ENCODE data around the gene CDH13. TPM values are rescaled to one million over a fixed set of nuclear protein-coding genes. Genes with fewer than 3 reads are reported as not detected.

The CDH13 gene
- total and polyA plus RNA-seq, 2 of the 8 experiments (the other 6 are each of a cell fraction or from before 2014, with no cell fraction given), result 2.3 to 2.4 TPM

- Histone ChIP-seq H3K4me2 (ENCODE audit: insufficient read depth in 1 of 2, low read depth in 2 of 2, low read length in 2 of 2) (no peak overlapping the region), H3K4me3 (ENCODE audit: extremely low read depth in 1 of 4, insufficient read depth in 2 of 4, low read depth in 3 of 4, low read length in 4 of 4) (no peak overlapping the region), H2AFZ (ENCODE audit: low read length) (no peak overlapping the region), H3K4ac (replicated peaks; ENCODE audit: insufficient read length, low read depth, low read length) (no peak overlapping the region), H2AK5ac (ENCODE audit: low read depth, low read length) (no peak overlapping the region), H4K8ac (ENCODE audit: extremely low read depth, insufficient read depth, low read length) (no peak overlapping the region), H3K23ac (ENCODE audit: insufficient read length) (no peak overlapping the region), H3K9me3 (ENCODE audit: insufficient read depth in 2 of 2, low read depth in 1 of 2, low read length in 1 of 2) (no peaks in the 10 kb centered on the region), H2BK120ac (replicated peaks; ENCODE audit: low read depth, low read length) (no peak overlapping the region), H3K36me3 (ENCODE audit: control insufficient read depth in 2 of 4, insufficient read depth in 4 of 4, low read length in 3 of 4) (no peaks in the 10 kb centered on the region), H4K20me1 (replicated peaks in 1 of 2; ENCODE audit: control insufficient read depth in 1 of 2, insufficient read depth in 2 of 2, low read length in 2 of 2) (no peaks in the 10 kb centered on the region), H3K23me2 (ENCODE audit: low read depth, low read length) (no peaks in the 10 kb centered on the region), H4K5ac (ENCODE audit: insufficient read length, low read depth, low read length) (no peak overlapping the region), H4K91ac (replicated peaks; ENCODE audit: insufficient read length, low read length) (no peak overlapping the region), H3K27ac (ENCODE audit: low read depth, low read length) (no peak overlapping the region), H3K79me1 (ENCODE audit: low read depth, low read length) (no peaks in the 10 kb centered on the region), H3K4me1 (replicated peaks in 1 of 4; ENCODE audit: control insufficient read depth in 3 of 4, insufficient read depth in 4 of 4, low read length in 3 of 4) (no peaks in the 10 kb centered on the region), H3K27me3 (replicated peaks in 1 of 4; ENCODE audit: control insufficient read depth in 3 of 4, extremely low read depth in 1 of 4, insufficient read depth in 3 of 4, low read length in 3 of 4) (no peaks in the 10 kb centered on the region), H3K18ac (ENCODE audit: extremely low read depth, low read length) (no peak overlapping the region), H3K9ac (replicated peaks in 1 of 4; ENCODE audit: extremely low read depth in 1 of 4, low read depth in 3 of 4, low read length in 3 of 4) (no peak overlapping the region), H2BK15ac (ENCODE audit: low read length) (no peak overlapping the region), H3K79me2 (ENCODE audit: control insufficient read depth in 1 of 2, insufficient read depth in 2 of 2, low read length in 2 of 2) (no peaks in the 10 kb centered on the region), H3K14ac (ENCODE audit: insufficient read length) (no peak overlapping the region), H3K56ac (replicated peaks; ENCODE audit: insufficient read length, low read depth, low read length) (no peak overlapping the region), H2BK5ac (ENCODE audit: low read depth, low read length) (no peak overlapping the region), H2BK20ac (ENCODE audit: low read length) (no peak overlapping the region), H2BK12ac (ENCODE audit: low read depth, low read length) (no peak overlapping the region)
- no peak for TF ChIP-seq CREB1 (IDR thresholded peaks at IDR 0.05)
- TF ChIP-seq CEBPB (IDR thresholded peaks at IDR 0.05; ENCODE audit: low read depth, low read length), result no peak
- no peak for DNase-seq (ENCODE audit: low read depth in 1 of 2, low spot score in 2 of 2)
- POLR2A ChIA-PET (ENCODE audit: partially characterized antibody), result no interaction called here
- no peak for FAIRE-seq
- CTCF ChIA-PET (ENCODE audit: partially characterized antibody), result no interaction called here
- 88% methylated on average over 4 of the region's 4 CpGs; no CpG with 5 or more reads in 1 of the 2 experiments for WGBS, 2 experiments (ENCODE audit: extremely low coverage in 1 of 2, insufficient coverage in 1 of 2, insufficient read length in 1 of 2, insufficient replicate concordance in 2 of 2, low coverage in 1 of 2, low lambda C conversion rate in 2 of 2, missing lambda C conversion rate in 1 of 2)
Observed at GRCh38 chr16:83270061-83270460, 643.3 kb downstream of the CDH13 start.
